H9 (cell line): ENCODE results near the gene TRPM5. TPM values are rescaled to one million over a fixed set of nuclear protein-coding genes. Genes with fewer than 3 reads are reported as not detected.

ENCODE experiments used
- DNase-seq: peaks from one replicate; pipeline ENCODE4 v3.0.0-alpha.2; 2017
- H2AFZ ChIP-seq: one replicate; pipeline ENCODE4 v1.6.1; 2013; ENCODE audit warnings: mild to moderate bottlenecking, low read length, control low read depth, moderate library complexity
- H2AK5ac ChIP-seq: 2 replicates; pipeline ENCODE4 v1.6.1; 2013; ENCODE audit warnings: low read length, control low read depth, mixed read lengths; ENCODE audit not compliant: insufficient read length
- H2BK120ac ChIP-seq: one replicate; pipeline ENCODE4 v1.6.1; 2013; ENCODE audit warnings: low read depth, mild to moderate bottlenecking, low read length, control low read depth, inconsistent platforms; ENCODE audit not compliant: poor library complexity, severe bottlenecking
- H2BK12ac ChIP-seq: 2 replicates; pipeline ENCODE4 v1.6.1; 2013; ENCODE audit warnings: low read length, control low read depth, mixed read lengths, low read depth; ENCODE audit not compliant: insufficient read length
- H2BK15ac ChIP-seq: 2 replicates; pipeline ENCODE4 v1.6.1; 2013; ENCODE audit warnings: low read depth, low read length, control low read depth
- H2BK20ac ChIP-seq: one replicate; pipeline ENCODE4 v1.6.1; 2013; ENCODE audit warnings: low read depth, mild to moderate bottlenecking, low read length, control low read depth, inconsistent platforms; ENCODE audit not compliant: poor library complexity, severe bottlenecking
- H2BK5ac ChIP-seq: 2 replicates; pipeline ENCODE4 v1.6.1; 2013; ENCODE audit warnings: low read length, control low read depth, mixed read lengths; ENCODE audit not compliant: insufficient read length
- H3K14ac ChIP-seq: 2 replicates; pipeline ENCODE4 v1.6.1; 2013; ENCODE audit warnings: low read length, control low read depth; ENCODE audit not compliant: insufficient read depth
- H3K18ac ChIP-seq: 2 replicates; pipeline ENCODE4 v1.6.1; 2013; ENCODE audit warnings: low read depth, mild to moderate bottlenecking, mixed read lengths, low read length, control low read depth; ENCODE audit not compliant: insufficient read length
- H3K23ac ChIP-seq: 2 replicates; pipeline ENCODE4 v1.6.1; 2013; ENCODE audit warnings: low read length, control low read depth, mixed read lengths, low read depth; ENCODE audit not compliant: insufficient read length
- H3K23me2 ChIP-seq: 2 replicates; pipeline ENCODE4 v1.6.1; 2013; ENCODE audit warnings: low read depth, mild to moderate bottlenecking, mixed read lengths, low read length, control low read depth; ENCODE audit not compliant: insufficient read length, poor library complexity, severe bottlenecking
- H3K27ac ChIP-seq: 2 replicates; pipeline ENCODE4 v1.5.1; 2013; ENCODE audit warnings: low read length, control low read depth, mixed read lengths, low read depth; ENCODE audit not compliant: insufficient read length
- H3K27me3 ChIP-seq: 2 replicates; pipeline ENCODE4 v1.6.1; 2013; ENCODE audit warnings: low read length, control low read depth, inconsistent platforms; ENCODE audit not compliant: insufficient read depth
- H3K4ac ChIP-seq: 2 replicates; pipeline ENCODE4 v1.6.1; 2013; ENCODE audit warnings: low read depth, mild to moderate bottlenecking, control low read depth, inconsistent platforms, low read length, moderate library complexity
- H3K4me1 ChIP-seq: 2 replicates; pipeline ENCODE4 v1.6.1; 2013; ENCODE audit warnings: low read length, control low read depth, inconsistent platforms; ENCODE audit not compliant: insufficient read depth
- H3K4me2 ChIP-seq: 2 replicates; pipeline ENCODE4 v1.6.1; 2013; ENCODE audit warnings: low read length, control low read depth, mixed read lengths; ENCODE audit not compliant: insufficient read length, insufficient read depth
- H3K56ac ChIP-seq: 2 replicates; pipeline ENCODE4 v1.6.1; 2013; ENCODE audit warnings: low read depth, mild to moderate bottlenecking, mixed read lengths, low read length, control low read depth; ENCODE audit not compliant: insufficient read length
- H3K79me1 ChIP-seq: 2 replicates; pipeline ENCODE4 v1.6.1; 2013; ENCODE audit warnings: low read depth, mild to moderate bottlenecking, moderate library complexity, low read length, control low read depth, inconsistent platforms; ENCODE audit not compliant: insufficient read depth, poor library complexity, severe bottlenecking
- H3K79me2 ChIP-seq: 2 replicates; pipeline ENCODE4 v1.6.1; 2013; ENCODE audit warnings: low read length, control low read depth, inconsistent platforms; ENCODE audit not compliant: insufficient read depth
- H3K9ac ChIP-seq: 2 replicates; pipeline ENCODE4 v1.6.1; 2013; ENCODE audit warnings: low read length, control low read depth, mixed read lengths; ENCODE audit not compliant: insufficient read length; ENCODE audit errors: extremely low read depth
- H3K9me3 ChIP-seq: one replicate; pipeline ENCODE4 v1.6.1; 2013; ENCODE audit warnings: low read depth, low read length, inconsistent platforms; ENCODE audit not compliant: control insufficient read depth
- H3T11ph ChIP-seq: one replicate; pipeline ENCODE4 v1.6.1; 2013; ENCODE audit warnings: mild to moderate bottlenecking, low read length, control low read depth, inconsistent platforms
- H4K20me1 ChIP-seq: one replicate; pipeline ENCODE4 v1.6.1; 2013; ENCODE audit not compliant: control insufficient read depth, insufficient read length, insufficient read depth
- H4K5ac ChIP-seq: 2 replicates; pipeline ENCODE4 v1.6.1; 2013; ENCODE audit warnings: low read depth, mild to moderate bottlenecking, mixed read lengths, low read length, control low read depth; ENCODE audit not compliant: insufficient read length
- H4K8ac ChIP-seq: replicated peaks from 2 replicates; pipeline ENCODE4 v1.6.1; 2013; ENCODE audit warnings: low read length, control low read depth, mixed read lengths, low read depth; ENCODE audit not compliant: insufficient read length
- H4K91ac ChIP-seq: 2 replicates; pipeline ENCODE4 v1.6.1; 2013; ENCODE audit warnings: low read depth, mild to moderate bottlenecking, moderate library complexity, mixed read lengths, low read length, control low read depth; ENCODE audit not compliant: insufficient read length
- H3K27ac Mint-ChIP-seq, 3 experiments: 2 replicates in 2 of 3; 3 replicates in 1 of 3; pipeline ENCODE4 v1.8.0; 2020 to 2021; ENCODE audit warnings: mixed read lengths in 3 of 3, mild to moderate bottlenecking in 1 of 3, moderate library complexity in 1 of 3
- H3K27me3 Mint-ChIP-seq: 2 replicates; pipeline ENCODE4 v1.8.0; 2021; ENCODE audit warnings: low read depth, mild to moderate bottlenecking, moderate library complexity, mixed read lengths
- H3K36me3 Mint-ChIP-seq, 3 experiments: 2 replicates in 2 of 3; 3 replicates in 1 of 3; pipeline ENCODE4 v1.8.0; 2020 to 2021; ENCODE audit warnings: low read depth in 3 of 3, mixed read lengths in 3 of 3; ENCODE audit not compliant: insufficient read depth in 1 of 3
- H3K4me1 Mint-ChIP-seq, 2 experiments: 2 replicates each; pipeline ENCODE4 v1.8.0; 2020; ENCODE audit warnings: mixed read lengths in 2 of 2
- H3K4me3 Mint-ChIP-seq, 2 experiments: 2 replicates in 1 of 2; 3 replicates in 1 of 2; pipeline ENCODE4 v1.8.0; 2020 to 2021; ENCODE audit warnings: mild to moderate bottlenecking in 2 of 2, mixed read lengths in 2 of 2, moderate library complexity in 1 of 2
- H3K9me3 Mint-ChIP-seq, 2 experiments: 2 replicates in 1 of 2; 3 replicates in 1 of 2; pipeline ENCODE4 v1.8.0; 2020; ENCODE audit warnings: mild to moderate bottlenecking in 2 of 2, mixed read lengths in 2 of 2, moderate library complexity in 1 of 2
- CTCF ChIP-seq: fragments of 200-600 bp; sonication (generic); conservative IDR thresholded peaks from 3 replicates; pipeline ENCODE4 v1.8.0; 2021; ENCODE audit warnings: antibody characterized with exemption, mild to moderate bottlenecking
- WGBS: extraction: QIAGEN DNeasy Blood & Tissue Kit; methylation state at CpG from one replicate; pipeline ENCODE4 v1.1.7; 2013; ENCODE audit warnings: missing lambda C conversion rate, low lambda C conversion rate, mixed read lengths; ENCODE audit not compliant: insufficient read length; ENCODE audit errors: extremely low coverage; 5-methylcytosine and 5-hydroxymethylcytosine counted together
- total RNA-seq: library from RNA; stranded (reverse); gene quantifications from 2 replicates; pipeline ENCODE4 v1.2.1, GENCODE V29; 2021

Gene TRPM5
- total RNA-seq, 1 experiment from 2014 or later = 0.09 TPM

DNA sequence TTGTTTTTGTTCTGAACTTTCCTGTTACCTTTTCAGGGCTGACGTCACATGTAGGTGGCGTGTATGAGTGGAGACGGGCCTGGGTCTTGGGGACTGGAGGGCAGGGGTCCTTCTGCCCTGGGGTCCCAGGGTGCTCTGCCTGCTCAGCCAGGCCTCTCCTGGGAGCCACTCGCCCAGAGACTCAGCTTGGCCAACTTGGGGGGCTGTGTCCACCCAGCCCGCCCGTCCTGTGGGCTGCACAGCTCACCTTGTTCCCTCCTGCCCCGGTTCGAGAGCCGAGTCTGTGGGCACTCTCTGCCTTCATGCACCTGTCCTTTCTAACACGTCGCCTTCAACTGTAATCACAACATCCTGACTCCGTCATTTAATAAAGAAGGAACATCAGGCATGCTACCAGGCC is 47.3 kb downstream of the TRPM5 start:
- no peak overlapping the region for H4K8ac ChIP-seq
- DNase-seq = no peak
- no peak overlapping the region for H2AK5ac ChIP-seq
- Mint-ChIP-seq H3K36me3 (peaks cover 4 to 22% (median 13%) of the 10 kb centered on the region in 3 experiments; a peak in 6 of 7 replicates), H3K27ac (no peak overlapping the region), H3K4me1 (peaks cover 3 to 8% of the 10 kb centered on the region in 2 experiments), H3K27me3 (no peaks in the 10 kb centered on the region), H3K4me3 (no peak overlapping the region), H3K9me3 (no peaks in the 10 kb centered on the region)
- no peaks in the 10 kb centered on the region for H3K9me3 ChIP-seq
- H3K27me3 ChIP-seq = no peaks in the 10 kb centered on the region
- no peak overlapping the region for H3K9ac ChIP-seq
- no peak overlapping the region for H2AFZ ChIP-seq
- H3K23me2 ChIP-seq = peaks cover 13% of the 10 kb centered on the region
- H3K4ac ChIP-seq = no peak overlapping the region
- no peak overlapping the region for H2BK20ac ChIP-seq
- no peak overlapping the region for H3K14ac ChIP-seq
- no peaks in the 10 kb centered on the region for H4K20me1 ChIP-seq
- no peaks in the 10 kb centered on the region for H3K79me1 ChIP-seq
- no peak overlapping the region for H2BK15ac ChIP-seq
- H3K18ac ChIP-seq = no peak overlapping the region
- no peaks in the 10 kb centered on the region for H3K79me2 ChIP-seq
- no peaks in the 10 kb centered on the region for H3K4me1 ChIP-seq
- H3K56ac ChIP-seq = no peak overlapping the region
- H3K23ac ChIP-seq = no peak overlapping the region
- H3K27ac ChIP-seq = no peak overlapping the region
- no peak overlapping the region for H2BK120ac ChIP-seq
- no peak overlapping the region for H4K91ac ChIP-seq
- no peak overlapping the region for H4K5ac ChIP-seq
- no peak overlapping the region for H2BK12ac ChIP-seq
- H2BK5ac ChIP-seq = no peak overlapping the region
- no peak for TF ChIP-seq CTCF
- WGBS = no CpG with 5 or more reads among the region's 12 CpGs
- no peak overlapping the region for H3K4me2 ChIP-seq
- no peak overlapping the region for H3T11ph ChIP-seq
